Activated T-cell treated with anti-CD3 and anti-CD28 coated beads, Interleukin-2, amount 50 U/mL, for 48 hours (primary cell): ENCODE data around the gene GPR173.
A peak's percentile ranks its signal among the peaks of the same experiment; 100 is the strongest.

Experiments
- DNase-seq, 2 experiments: peaks; one replicate each; pipeline ENCODE4 v3.0.0-alpha.2; 2020

Gene GPR173

DNA sequence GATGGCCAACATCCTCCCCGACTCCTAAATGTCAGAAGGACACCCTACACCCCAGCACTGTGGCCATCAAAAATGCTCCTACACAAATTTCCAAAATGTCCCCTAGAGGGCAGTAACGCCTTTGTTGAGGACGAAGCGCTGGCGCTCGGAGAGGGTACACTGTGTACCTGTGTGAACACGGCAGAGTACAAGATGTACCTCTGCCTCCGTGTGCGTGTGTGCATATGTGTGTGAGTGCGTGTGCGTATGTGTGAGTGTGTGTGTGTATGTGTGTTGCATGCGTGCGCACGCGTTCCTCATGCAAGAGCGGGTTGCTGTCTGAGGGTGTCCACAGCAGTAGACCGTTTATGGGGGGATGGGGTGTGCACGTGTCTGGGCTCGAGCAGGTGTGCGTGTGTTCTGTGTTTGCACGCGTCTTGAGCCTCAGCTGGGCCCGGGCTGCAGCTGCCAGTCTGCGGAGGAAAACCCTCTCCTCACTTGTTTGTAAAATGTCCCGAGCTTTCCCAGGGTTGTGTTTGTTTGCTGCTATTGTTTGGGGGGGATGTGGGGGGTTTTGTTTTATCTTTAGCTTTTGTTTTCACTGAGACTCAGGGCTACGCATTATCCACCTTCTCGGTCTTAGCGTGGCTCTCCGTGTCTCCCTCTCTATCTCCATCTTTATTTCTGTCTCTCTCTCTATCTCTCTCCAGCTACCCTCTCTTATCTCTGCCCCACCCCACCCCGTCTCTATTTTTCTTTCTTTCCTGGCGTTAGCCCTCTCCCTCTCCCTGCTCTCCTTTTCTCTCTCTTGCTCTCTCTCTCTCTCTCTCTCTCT, 23.2 kb downstream of the GPR173 start:
- DNase-seq: peak; percentile 76 to 77

DNA sequence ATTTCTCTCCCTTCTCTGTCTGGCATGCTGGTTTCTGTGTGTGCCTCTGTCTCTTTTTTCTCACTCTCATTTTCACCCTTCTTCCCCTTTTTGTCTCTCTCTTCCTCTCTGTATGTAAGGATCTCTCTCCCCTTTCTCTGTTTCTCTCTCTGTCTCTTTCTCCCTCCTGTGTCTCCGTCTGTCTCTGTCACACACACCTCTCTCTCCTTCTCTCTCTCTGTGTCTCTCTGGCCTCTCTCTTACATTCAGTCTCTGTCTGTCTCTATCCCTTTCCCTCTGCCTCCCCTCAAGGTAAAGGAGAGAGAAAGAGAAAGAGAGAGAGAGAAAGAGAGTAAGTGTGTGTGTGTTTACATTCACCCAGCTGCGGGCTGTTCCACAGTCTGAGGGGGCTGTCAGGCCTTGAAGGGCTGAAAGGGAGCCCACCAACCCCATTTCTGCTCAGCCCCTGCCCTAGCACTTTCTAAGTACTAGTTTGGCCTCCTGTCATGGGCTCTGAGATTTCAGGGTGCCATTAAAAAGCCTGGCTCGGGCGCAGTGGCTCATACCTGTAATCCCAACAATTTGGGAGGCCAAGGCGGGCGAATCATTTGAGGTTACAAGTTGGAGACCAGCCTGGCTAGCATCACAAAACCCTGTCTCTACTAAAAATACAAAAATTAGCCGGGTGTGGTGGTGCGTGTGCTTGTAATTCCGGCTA, 24.0 kb downstream of the GPR173 start:
- DNase-seq: no peak

DNA sequence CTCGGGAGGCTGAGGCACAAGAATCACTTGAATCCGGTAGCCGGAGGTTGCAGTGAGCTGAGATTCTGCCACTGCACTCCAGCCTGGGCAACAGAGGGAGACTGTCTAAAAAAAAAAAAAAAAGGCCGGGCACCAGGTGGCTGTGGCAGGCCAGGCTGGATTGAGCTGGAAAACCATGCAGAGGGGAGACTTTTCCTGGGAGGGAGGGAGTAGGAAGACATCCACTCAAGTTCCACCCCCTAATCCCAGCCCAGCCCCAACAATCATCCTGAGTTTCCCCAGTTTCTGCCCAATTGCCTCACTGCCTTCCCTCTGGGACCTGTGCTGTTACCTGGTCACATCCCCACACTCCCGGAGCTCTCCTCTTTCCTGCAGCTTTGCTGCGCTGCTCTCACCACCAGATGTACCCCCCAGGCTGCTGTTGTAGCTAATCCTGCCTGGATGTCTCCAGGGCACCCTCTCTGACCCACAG, 24.6 kb downstream of the GPR173 start:
- DNase-seq: peak in 1 of 2 experiments; percentile 33

DNA sequence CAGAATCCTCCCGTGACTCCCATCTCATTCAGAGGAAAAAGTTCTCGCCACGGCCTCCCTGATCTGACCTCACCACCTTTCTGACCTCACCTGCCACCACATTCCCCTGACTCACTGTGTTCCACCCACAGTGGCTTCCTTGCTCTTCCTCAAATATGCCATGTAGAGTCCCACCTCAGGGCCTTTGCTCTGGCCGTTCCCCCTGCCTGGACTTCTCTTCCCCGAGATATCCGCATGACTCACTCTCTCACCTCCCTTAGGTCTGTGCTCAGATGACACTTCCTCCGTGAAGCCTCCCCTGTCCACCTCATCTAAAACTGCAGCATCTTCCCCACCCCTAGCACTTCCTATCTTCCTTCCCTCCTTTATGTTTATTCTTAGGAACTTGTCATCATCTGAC, 26.4 kb downstream of the GPR173 start:
- peak; percentile 39 to 46 for DNase-seq

DNA sequence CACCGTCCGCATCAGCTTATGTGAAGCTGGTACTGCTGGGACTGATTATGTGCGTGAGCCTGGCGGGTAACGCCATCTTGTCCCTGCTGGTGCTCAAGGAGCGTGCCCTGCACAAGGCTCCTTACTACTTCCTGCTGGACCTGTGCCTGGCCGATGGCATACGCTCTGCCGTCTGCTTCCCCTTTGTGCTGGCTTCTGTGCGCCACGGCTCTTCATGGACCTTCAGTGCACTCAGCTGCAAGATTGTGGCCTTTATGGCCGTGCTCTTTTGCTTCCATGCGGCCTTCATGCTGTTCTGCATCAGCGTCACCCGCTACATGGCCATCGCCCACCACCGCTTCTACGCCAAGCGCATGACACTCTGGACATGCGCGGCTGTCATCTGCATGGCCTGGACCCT, 28.1 kb downstream of the GPR173 start:
- DNase-seq: no peak

DNA sequence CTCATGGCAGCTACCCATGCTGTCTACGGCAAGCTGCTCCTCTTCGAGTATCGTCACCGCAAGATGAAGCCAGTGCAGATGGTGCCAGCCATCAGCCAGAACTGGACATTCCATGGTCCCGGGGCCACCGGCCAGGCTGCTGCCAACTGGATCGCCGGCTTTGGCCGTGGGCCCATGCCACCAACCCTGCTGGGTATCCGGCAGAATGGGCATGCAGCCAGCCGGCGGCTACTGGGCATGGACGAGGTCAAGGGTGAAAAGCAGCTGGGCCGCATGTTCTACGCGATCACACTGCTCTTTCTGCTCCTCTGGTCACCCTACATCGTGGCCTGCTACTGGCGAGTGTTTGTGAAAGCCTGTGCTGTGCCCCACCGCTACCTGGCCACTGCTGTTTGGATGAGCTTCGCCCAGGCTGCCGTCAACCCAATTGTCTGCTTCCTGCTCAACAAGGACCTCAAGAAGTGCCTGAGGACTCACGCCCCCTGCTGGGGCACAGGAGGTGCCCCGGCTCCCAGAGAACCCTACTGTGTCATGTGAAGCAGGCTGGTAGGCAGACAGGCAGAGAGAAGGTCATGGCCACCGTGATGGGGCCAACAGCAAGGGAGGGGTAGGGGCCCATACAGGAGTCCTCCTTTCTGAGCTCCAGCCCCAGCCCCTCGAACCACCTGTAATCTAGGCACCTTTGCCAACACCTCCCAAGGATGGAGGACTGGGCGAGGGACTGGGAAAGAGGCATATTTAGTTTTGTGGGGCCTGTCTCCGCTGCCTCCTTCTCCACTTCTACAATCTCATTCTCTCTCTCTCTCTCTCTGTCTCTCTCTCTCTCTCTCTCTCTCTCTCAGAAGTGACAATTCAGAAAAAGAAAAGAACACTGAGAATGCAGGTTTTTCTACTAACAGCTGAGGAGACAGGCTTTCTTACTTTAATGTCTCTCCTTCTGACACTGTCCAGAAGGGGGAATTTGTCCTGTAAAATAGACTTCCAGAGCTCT, 28.9 kb downstream of the GPR173 start:
- DNase-seq: no peak

DNA sequence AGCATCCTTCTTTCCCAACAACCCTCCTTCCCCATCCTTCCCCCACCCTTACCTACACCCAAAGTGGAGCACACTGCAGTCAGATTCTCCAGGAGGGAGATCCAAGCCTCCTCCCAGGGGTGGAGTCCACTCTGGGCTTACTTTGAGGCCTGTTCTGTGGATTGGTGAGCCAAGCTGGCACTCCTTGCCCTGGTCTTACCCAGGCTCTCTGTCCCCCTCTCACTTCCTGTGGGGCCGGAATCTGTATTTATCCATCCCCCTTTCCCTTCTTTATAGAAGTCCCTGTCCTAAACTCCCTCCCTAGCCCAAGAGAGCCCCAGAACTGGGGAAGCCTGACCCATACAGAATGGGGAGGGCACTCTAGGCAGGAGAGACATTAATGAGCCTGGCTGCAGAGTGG, 30.4 kb downstream of the GPR173 start:
- no peak for DNase-seq

DNA sequence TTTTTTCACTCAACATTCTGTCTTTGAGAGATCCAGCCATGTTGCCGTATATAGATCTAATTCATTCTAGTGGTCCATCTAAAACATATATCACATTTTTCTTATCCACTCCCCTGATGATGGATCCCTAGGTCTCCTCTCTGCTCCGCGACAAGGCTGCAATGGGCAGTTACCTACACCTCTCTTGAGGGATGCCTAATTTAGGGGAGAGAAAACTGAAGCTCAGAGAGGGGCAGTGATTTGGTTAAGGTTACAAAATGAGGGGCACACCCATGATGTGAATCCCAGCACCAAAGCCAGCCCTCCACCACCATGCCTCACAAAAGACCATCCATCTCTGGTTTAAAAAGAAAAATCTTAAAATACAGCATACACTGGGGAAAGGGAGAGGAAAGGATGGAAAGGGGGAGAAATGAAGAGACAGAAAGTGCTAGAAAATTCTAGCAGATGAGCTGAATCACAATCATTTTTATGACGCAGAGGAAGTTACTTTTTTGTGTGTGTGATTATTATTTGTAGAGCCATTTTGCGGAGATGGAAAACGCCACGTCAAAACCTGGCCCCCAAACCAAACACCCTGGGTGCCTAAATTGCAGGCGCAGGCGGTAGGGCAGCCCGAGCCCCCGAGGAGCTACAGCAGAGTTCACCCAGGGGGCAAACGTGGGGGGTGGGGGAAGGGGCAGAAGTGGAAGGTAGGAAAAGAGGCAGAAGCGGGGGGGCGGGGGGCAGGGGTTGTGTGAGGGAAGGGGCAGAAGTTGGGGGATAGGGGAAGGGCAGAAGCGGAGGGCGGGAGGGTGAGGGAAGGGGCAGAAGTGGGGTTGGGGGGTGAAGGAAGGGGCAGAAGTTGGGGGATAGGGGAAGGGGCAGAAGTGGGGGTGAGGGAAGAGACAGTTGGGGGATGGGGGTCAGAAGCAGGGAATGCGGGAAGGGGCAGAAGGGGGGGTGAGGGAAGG, 32.3 kb downstream of the GPR173 start:
- no peak for DNase-seq

DNA sequence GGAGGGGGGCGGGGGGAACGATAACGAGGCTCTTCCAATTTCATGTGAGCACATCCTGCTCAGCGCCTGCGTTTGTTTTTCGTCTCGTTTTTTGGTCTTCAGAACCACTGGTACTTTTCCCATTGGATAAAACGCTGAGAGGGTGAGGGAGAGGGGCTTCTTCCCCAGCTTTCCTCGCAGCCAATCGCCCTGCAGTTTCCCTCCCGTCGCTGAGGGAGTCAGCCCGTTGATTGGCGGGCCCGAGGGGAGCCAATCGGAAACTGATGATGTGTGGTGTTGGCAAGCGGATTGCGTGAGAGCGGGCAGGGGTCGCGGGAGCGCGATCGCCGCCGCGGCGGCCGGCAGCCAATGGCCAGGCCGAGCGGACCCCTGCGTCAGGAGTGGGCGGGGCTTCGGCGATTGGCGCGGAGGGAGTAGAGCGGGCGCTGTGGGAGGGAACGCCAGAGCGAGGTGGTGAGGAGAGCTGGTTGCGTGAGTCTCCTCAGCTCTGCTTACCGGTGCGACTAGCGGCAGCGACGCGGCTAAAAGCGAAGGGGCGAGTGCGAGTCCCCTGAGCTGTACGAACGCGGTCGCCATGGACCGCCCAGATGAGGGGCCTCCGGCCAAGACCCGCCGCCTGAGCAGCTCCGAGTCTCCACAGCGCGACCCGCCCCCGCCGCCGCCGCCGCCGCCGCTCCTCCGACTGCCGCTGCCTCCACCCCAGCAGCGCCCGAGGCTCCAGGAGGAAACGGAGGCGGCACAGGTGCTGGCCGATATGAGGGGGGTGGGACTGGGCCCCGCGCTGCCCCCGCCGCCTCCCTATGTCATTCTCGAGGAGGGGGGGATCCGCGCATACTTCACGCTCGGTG, 33.6 kb downstream of the GPR173 start, which contains the start of gene TSPYL2:
Gene TSPYL2, plus strand, starts transcription at position 443 of the 848 bp plus-strand sequence. Its CDS starts 132 bp downstream, at position 575.
- DNase-seq: peak; percentile 92 to 94

DNA sequence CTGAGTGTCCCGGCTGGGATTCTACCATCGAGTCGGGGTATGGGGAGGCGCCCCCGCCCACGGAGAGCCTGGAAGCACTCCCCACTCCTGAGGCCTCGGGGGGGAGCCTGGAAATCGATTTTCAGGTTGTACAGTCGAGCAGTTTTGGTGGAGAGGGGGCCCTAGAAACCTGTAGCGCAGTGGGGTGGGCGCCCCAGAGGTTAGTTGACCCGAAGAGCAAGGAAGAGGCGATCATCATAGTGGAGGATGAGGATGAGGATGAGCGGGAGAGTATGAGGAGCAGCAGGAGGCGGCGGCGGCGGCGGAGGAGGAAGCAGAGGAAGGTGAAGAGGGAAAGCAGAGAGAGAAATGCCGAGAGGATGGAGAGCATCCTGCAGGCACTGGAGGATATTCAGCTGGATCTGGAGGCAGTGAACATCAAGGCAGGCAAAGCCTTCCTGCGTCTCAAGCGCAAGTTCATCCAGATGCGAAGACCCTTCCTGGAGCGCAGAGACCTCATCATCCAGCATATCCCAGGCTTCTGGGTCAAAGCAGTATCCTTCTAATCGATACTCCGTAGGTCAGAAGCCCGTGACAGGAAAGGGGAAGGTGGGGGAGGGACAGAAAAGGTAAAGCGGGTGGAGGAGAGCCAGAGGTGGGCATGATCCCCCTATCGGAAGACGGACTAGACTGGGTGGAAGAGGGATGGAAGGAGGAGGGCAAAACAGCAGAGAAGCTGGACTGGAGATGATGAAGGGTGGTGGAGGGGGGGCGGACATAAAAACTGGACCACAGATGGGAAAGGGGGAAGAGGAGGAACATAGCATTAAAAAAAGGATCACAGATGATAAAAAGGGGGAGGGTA, 34.4 kb downstream of the GPR173 start:
- peak in 1 of 2 experiments; percentile 31 for DNase-seq

DNA sequence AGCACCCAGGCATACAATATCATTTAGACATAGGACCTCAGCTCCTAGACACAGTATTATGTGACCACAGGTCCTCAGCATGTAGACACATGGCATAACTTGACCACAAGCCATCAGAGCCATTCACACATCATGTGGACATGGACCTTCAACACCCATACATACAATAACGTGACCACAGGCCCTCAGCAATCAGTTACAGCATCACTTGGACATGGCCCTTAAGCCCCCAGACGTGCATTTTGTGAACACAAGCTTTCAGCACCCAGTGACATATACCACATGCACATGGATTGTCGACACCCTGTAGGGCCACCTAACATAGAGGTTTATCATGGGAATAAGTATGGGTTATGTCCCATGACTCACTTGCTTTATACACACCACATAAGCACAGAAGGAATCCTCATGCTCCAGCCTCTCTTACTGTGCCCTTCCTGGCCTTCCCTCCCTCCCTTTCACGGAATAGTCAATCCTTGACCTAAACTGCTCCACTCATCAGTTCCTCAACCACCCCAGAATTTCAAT, 35.5 kb downstream of the GPR173 start:
- DNase-seq: no peak

DNA sequence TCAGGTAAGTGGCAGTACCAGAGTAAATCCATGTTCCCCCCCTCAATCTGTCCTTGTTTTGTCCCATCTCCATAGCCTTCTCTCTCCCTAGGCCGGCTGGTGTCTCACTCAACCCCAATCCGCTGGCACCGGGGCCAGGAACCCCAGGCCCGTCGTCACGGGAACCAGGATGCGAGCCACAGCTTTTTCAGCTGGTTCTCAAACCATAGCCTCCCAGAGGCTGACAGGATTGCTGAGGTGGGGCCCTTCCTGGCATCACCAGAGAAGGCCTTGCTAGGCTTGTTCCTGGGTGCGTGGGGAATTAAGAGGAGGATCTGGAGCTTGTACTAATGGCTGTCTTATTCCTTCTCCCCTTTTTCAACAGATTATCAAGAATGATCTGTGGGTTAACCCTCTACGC, 36.3 kb downstream of the GPR173 start:
- DNase-seq: no peak

DNA sequence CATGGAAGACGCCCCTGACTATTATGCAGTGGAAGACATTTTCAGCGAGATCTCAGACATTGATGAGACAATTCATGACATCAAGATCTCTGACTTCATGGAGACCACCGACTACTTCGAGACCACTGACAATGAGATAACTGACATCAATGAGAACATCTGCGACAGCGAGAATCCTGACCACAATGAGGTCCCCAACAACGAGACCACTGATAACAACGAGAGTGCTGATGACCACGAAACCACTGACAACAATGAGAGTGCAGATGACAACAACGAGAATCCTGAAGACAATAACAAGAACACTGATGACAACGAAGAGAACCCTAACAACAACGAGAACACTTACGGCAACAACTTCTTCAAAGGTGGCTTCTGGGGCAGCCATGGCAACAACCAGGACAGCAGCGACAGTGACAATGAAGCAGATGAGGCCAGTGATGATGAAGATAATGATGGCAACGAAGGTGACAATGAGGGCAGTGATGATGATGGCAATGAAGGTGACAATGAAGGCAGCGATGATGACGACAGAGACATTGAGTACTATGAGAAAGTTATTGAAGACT, 37.2 kb downstream of the GPR173 start:
- no peak for DNase-seq

DNA sequence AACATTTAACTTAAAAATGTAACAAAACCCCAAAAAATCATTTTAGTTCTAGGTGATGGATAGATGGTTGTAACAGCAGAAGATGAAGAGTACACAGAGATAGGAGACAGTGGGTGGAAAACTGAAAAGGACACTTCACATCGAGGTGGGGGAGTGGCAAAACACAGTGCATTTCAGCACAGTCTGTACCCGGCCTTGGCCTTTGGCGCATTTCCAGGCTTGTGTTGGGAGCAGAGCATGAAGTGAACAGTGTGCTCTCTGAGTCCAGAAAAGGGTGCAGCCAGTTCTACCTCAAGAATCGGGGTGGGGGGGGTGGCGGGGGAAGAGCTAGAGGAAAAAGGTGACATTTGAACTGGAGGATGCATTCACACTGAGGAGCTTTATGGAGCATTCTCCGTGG, 37.9 kb downstream of the GPR173 start:
- DNase-seq: no peak

DNA sequence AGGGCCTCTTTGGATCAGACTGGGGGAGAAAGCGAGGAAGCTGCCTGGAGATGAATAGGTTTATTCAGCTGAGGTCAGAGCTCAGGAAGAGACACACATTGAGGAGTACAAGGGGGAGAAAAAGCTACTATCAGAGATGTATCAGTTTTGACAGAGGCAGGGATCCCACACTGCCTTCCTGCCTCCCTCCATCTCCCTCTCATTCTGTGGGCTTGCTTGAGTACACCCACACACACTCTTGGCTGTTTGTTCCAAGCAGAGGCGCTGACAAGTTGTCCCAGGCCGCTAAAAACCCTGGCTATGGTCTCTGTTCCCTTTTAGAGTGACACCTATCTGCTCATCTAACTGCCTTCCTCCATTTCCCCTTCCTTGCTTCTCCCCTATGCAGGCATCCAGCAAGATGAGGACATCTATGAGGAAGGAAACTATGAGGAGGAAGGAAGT, 38.8 kb downstream of the GPR173 start:
- no peak for DNase-seq

DNA sequence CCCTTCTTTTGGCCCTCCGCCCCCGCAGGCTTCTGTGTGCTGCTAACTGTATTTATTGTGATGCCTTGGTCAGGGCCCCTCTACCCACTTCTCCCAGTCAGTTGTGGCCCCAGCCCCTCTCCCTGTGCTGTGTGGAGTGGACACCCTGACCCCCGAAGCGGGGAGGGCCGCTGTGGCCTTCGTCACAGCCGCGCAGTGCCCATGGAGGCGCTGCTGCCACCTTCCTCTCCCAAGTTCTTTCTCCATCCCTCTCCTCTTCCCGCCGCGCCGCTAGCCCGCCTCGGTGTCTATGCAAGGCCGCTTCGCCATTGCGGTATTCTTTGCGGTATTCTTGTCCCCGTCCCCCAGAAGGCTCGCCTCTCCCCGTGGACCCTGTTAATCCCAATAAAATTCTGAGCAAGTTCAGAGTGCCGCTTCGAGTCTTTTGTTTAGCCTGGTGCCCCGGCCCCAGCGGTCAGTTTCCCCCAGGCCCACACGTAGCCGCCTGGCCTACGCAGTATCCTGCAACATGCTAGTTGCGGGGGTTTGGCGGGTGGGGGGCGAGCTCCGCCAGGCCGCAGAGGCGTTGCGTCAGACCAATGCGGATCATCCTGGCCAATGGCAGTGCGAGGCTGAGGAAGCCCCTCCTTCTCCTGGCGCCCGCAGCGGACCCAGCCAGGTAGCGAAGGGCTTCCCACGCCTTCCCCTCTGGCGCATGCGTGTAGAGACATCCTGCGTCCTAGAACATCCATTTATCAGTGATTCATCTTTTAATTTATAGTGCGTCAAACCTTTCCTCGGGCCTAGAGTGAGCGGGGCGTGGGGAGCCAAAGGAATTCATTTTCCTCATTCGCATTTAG, 39.8 kb downstream of the GPR173 start:
- DNase-seq: peak; percentile 79 to 84

DNA sequence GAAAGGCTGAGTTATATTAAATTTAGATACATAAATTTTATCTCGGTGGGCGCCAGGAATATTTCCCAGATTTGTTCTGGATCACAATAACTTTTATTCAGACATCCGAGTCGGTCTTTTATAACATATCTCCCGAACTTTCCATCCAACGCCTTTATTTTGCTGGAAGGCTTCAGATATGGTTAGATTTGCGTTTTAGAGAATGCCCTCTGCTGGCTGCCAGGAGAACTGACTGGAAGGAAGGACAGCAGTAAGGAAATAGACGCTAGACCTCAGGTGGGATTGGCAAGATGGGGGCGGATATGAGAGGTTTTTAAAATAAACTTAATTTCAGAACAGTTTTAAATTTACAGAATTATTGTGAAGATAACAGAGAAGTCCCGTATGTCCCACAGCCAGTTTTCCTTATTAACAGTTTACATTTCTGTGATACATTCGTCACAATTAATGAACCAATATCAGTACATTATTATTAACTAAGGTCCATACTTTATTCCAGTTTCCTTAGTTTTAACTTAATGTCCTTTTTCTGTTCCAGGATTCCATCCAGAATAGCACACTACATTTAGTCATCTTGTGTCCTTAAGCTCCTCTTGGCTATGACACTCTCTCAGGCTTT, 40.7 kb downstream of the GPR173 start:
- peak in 1 of 2 experiments; percentile 51 for DNase-seq

DNA sequence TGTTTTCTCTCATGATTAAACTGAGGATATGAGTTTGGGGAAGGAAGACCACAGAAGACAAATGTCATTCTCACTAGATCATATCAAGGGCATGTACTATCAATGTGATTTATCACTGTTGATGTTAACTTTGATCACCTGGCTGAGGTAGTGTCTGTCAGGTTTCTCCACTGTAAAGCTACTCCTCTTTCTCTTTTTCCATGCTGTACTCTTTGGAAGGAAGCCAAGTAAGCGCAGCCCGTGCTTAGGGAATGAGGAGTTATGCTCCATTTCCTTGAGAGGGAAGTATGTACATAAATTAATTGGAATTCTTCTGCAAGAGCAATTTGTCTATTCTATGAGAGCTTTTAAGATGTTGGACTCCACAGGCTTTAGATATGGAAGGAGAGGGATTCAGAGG, 41.3 kb downstream of the GPR173 start:
- no peak for DNase-seq
